T-helper 1 cell (primary cell): ENCODE data around the gene ITIH4.

Experiments used
- DNase-seq, 5 donors: peaks; one replicate each; pipeline ENCODE4 v3.0.0-alpha.2; 2012 to 2020

The ITIH4 gene

DNA sequence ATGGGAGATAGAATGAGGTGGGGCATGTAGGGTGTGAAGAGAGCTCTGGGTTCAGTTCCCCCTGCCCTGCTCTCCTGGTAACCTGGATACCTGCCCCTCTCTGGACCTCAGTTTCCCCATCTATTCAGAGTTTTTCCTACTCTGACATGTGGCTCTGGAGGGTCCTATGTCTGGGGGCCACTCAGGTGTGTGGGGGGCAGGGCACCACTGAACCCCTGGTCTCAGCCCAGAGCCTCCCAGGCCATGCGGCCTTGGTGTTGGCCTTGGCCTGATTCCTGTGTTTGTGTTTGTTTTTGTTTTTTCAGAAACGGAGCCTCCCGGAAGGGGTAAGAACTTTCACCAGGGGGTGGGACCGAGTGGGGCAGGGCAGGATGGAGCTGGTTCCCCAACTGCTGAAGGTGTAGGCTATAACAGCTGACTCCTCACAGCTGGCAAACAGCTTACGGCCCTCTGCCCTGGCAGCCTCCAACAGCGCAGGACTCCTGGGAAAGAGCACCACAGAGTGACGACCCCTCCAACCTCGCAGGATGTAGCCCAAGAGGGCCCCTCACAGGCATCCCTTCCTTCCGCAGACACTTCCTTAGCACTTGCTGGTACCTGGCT lies 35.1 kb downstream of the ITIH4 start:
- no peak for DNase-seq

DNA sequence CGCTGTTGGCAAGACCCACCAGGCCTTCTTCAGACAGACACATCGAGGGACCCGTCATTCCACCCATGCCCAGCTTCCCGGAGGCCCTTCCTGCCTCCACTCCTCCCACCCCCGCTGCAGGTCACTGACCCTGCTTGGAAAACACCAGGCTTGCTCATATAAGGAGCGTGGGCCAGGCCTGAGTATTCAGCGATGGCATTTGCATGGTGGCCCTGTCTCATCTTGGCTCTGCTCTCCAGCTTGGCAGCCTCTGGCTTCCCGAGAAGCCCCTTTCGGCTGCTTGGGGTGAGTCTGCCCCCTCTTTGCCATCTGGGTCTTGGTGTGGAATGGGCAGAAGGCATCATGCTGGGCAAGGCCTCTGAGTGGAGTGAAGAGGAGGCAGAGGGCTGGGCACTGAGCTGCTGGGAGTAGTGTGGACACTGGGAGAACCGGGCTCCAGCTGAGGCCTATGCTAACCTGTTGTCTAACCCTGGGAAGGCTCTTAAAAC lies 35.8 kb downstream of the ITIH4 start, which contains the start of gene ITIH3:
ITIH3 (plus strand) TSS at position 185 of the 488 bp plus-strand sequence; CDS start at position 193, 8 bp downstream.
- DNase-seq = no peak

- no peak for DNase-seq
Observed at GRCh38 chr3:52793702-52794611, 36.5 kb downstream of the ITIH4 start.

- DNase-seq = no peak
Observed at GRCh38 chr3:52792961-52793695, 37.3 kb downstream of the ITIH4 start.

DNA sequence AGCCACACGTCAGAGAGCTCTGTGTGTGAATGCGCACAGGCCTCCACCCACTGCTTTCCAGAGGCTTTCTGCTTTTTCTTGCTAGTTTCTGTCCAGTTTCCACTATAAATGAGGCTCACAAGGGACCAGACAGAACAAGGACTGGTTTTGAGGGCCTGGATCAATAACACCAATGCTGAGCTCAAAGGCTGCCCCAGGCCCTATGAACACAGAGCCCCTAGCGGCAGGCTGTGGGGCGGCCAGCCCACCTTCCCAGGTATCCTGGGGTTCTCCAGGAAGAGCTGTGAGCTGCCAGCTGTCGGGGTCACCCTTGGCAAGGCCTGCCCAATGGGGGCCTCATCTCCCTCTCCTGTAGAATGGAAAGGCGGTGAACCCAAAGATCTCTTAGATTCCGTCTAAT lies 38.1 kb downstream of the ITIH4 start:
- no peak for DNase-seq

DNA sequence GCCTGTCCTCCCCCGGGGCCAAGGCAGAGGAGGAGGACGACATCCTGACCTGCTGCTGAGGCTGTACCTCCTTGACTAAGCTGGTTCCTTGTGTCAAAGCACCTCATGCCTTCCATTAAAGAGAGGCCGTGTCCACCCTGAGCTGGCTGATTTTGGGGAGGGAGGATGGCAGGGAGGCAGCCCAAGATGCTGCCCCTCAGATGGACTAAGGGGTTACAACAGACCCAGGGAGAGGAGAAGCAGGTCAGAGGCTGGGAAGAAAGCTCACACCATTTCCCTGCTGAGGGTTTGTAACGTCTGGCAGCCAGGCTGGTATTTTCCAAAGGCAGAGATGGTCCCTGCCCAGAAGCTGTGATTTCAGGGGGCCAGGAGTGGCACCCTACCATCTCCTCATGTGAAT lies 38.5 kb downstream of the ITIH4 start:
- no peak for DNase-seq

DNA sequence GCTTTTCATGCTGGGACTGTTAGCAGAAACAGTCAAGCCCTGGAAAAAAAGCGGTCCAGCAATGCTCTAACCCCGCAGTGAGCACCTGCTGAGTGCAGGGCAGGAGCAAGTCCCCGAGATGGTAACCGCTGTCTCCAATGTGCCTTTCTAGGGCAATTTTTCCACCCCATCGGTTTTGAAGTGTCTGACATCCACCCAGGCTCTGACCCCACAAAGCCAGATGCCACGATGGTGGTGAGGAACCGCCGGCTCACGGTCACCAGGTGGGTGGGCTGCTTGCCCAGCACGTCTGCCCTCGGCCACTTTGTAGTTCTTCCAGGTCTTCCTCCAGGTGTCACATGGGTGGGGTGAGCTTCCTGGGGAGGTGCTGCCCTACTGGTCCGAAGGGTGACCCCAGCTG lies 39.1 kb downstream of the ITIH4 start:
- no peak for DNase-seq

- DNase-seq = no peak
Observed at GRCh38 chr3:52790741-52791140, 39.7 kb downstream of the ITIH4 start.

- no peak for DNase-seq
Observed at GRCh38 chr3:52790337-52790736, 40.1 kb downstream of the ITIH4 start.

GRCh38 chr3:52789746-52790040 lies 40.8 kb downstream of the ITIH4 start:
- DNase-seq = no peak

DNA sequence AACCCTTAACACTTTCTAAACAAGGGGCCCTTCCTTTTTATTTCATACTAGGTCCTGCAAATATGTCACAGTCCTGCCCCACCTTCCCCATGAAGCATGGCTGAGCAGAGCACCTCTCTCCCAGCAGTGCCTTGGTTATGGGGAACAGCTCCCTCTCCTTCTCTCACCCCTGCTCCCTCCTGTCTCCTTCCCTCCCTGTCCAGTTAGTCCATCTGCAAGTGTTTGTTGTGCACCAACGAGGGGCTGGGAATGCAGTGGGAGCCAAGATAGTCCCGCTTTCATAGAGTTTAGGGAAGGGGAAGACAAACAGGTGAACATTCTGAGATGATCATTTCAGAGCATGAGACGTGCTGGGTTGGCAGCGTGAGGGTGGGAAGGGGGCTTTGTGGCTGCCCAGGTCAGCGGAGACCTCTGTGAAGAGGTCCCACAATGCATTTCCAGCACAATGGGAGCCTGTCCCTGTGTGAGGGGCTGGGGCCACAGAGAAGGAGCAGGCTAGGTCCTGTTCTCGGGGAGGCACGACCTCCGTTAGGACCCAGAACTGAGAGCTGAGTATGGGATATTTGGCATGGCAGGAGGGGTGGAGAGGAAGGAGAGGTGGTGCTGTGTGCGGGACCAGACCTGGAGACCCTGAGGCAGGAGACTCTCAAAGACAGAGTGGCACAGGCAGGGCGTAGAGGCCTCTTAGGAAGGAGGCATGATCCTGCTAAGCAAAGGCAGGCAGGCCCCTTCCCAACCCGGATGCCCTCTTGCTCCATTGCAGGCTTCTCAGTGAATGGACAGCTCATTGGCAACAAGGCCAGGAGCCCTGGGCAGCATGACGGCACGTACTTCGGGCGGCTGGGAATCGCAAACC lies 41.4 kb downstream of the ITIH4 start:
- DNase-seq = no peak

GRCh38 chr3:52787672-52788625 lies 42.5 kb downstream of the ITIH4 start:
- DNase-seq = no peak

DNA sequence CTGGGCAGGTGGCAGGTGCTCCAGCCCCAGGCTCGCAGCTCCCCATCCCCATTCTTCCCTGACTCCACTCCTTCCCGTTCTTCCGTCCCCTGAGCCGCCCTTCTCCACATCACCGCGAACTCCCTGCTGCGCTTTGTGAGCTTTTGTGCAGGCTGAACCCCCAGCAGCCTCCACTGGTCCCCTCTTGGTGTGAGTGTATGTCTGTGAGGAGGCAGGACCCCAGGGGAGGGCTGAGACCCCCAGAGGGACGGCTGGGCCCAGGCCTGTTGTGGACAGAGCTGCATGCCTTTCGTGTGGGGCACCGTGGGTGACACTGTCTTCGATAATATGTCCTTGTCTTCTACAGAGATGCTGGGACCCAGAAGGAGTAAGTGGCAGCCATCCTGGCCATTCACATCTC lies 43.2 kb downstream of the ITIH4 start:
- no peak for DNase-seq

GRCh38 chr3:52786330-52787215 lies 43.9 kb downstream of the ITIH4 start:
- no peak for DNase-seq

GRCh38 chr3:52784931-52785590 lies 45.4 kb downstream of the ITIH4 start:
- no peak for DNase-seq

- no peak for DNase-seq
Observed at GRCh38 chr3:52784021-52784621, 46.4 kb downstream of the ITIH4 start.

DNA sequence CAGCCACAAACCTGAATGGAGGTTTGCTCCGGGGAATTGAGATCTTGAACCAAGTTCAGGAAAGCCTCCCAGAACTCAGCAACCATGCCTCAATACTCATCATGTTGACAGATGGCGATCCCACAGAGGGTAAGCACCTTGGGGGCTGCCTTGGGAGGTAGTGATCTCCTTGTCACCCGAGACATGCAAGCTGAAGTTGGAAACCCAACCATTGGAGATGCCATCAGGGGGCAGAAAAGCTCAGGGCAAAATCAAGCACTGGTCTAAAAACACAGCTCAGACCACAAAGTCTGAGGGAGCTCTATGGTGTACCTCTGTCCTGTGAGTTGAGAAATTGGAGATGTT lies 47.3 kb downstream of the ITIH4 start:
- DNase-seq = no peak

DNA sequence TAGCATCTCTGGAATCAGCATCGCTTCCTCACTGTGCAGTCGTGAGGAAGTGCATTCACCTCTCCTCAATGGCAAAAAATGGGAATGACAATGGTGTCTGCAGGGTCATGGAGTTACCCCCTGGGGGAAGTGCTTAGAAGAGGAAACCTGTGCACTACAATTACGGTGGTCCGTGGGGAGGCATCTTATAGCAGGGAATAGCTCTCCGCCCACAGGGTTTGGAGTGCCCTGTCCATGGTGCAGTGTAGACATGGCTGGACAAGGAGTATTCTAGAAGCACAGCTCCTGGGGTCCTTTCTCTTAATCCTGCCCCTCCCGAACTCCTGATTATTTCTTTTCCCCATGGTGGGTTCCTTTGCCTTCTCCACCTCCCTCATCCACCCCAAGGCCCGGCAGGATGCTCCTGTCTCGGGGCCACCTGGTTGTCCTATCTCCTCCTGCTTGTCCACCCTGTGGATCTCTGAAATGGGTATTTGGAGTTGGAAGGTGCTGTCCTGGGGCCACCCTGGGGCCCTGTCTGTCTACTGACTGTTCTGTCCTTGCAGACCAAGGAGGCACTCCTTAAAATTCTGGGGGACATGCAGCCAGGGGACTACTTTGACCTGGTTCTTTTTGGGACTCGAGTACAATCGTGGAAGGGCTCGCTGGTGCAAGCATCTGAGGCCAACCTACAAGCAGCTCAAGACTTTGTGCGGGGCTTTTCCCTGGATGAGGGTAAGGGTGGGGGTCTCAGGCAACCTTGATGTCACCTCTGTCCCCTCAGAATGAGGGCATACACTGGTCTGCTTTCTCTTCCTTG lies 47.9 kb downstream of the ITIH4 start:
- DNase-seq = no peak

- no peak for DNase-seq
Observed at GRCh38 chr3:52781741-52782140, 48.7 kb downstream of the ITIH4 start.
